ENCODE results near the gene NDUFB8.

- TF ChIP-seq CTCF (IDR thresholded peaks at IDR 0.05 in 2 of 3, conservative IDR thresholded peaks at IDR 0.05 in 1 of 3; ENCODE audit: control insufficient read depth in 2 of 3, extremely low read depth in 1 of 3, insufficient read depth in 1 of 3, low read depth in 3 of 3, low read length in 3 of 3), result no peak
- no peak for TF ChIP-seq RFX5 (IDR thresholded peaks at IDR 0.05; ENCODE audit: low read depth, low read length)
- TF ChIP-seq ZBTB33 (IDR thresholded peaks at IDR 0.05), result no peak
- no peak for TF ChIP-seq EP300 (IDR thresholded peaks at IDR 0.05; ENCODE audit: borderline replicate concordance in 1 of 2, control insufficient read depth in 1 of 2, low read depth in 2 of 2, low read length in 2 of 2)
Measured at GRCh38 chr10:100496567-100496966, 33.1 kb downstream of the NDUFB8 start.

All from GM12878 (cell line).